Measurements from ENCODE around the gene DIABLO.
"Not testable (repeated sequence)": the region's sequence is repeated elsewhere in the genome, so short reads cannot be mapped to it uniquely, and the experiment has no call there.

The DIABLO gene

DNA sequence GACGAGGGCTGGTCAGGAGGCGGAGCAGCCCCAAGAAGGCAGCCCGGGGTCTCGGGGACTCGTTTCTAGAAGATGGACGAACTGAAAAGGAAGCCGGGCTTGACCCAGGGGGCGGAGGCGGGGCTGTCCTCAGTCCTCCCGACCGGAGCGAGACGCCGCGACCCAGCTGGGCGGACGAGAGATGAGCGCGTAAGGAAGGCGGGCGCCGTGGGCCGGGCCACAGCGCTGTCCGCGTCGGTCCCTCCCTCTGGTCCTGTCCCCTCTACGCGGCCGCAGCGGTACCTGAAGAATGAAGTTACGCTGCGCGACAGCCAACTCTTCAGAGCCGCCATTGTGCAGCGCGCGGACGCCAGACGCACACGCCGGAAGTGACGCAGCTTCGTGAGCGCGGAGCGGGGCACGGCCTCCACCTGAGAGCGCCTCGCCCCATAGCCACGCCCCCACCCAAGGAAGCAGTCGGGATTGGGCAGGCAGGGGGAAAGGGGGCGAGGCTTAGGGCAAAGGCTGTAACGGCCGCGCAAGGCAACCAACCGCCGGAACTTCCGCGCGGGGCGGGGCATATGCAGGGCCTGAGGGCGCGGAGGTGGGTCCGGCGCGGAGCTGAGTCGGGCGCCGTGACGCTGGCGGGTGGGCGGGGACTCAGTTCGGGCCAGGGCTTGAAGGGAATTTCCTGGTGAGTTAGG, at the start of gene DIABLO:
TSS of gene DIABLO (minus strand) at position 370 of the 683 bp plus-strand sequence. CDS start at position 332, 38 bp downstream.
- DNase-seq (ENCODE audit: low read depth, low spot score) = peak; percentile 100

DNA sequence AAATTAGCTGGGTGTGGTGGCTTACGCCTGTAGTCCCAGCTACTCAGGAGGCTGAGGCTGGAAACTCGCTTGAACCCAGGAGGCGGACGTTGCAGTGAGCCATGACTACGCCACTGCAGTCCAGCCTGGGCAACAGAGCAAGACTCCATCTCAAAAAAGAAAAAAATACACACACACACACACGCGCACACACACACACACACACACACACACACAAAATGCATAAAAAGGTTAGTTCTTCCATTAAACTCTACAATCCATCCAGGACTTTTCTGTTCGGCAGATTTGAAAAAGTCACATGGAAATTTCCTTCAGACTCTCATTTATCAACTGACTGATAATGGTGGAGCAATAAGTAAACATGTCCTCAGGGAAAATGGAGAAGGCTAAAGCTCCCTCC, 49.6 kb upstream of the DIABLO start:
- no peak for DNase-seq (ENCODE audit: low read depth, low spot score)

DNA sequence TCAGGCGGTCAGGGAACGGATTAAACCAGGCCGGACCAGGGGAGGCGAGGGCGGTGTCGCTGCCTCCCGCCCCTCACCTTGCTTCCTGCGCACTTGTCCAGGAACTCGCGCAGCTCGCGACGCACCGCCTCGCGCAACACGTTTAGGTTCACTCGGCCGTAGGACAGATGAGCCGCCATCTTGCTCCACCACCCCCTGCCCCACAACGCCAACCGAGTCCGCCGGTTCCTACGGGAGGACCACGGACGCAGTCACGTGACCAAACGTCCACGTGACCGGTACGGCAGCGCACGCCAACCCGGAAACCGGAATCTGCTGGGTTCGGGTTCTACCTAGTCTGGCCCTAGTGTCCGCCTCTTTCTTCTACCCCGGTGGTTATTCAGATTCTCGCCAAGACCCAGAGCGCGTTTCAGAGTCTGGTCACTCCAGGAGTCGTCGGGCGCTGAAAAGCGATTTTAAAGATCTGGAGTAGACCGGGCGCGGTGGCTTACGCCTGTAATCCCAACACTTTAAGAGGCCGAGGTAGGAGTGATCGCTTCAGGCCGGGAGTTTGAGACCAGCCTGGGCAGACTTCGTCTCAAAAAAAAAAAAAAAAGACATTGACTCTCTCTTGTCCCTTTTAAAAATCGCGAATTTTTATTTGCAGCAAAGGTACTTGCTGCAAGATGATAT, 40.5 kb upstream of the DIABLO start, which contains the start of gene VPS33A:
TSS of gene VPS33A (minus strand) at position 265 of the 672 bp plus-strand sequence. CDS start at position 179, 86 bp downstream.
- peak; percentile 86 for DNase-seq (ENCODE audit: low read depth, low spot score)

DNA sequence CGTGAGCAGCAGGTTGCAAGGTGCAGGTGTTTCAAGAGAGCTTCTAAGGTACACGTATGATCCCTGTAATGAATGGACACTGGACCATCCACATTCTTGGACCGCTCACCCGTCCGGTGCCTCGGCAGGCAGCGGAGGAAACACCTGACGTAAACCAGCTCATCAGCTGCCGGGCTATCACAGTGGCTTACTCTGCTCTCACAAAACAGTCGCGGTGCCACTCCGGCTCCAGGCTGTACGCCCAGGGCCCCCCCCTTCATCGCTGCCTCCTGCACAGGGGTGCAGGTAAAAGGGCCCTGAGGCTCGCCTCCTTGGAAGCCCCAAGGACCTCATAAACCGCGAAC, 40.0 kb upstream of the DIABLO start:
- no peak for DNase-seq (ENCODE audit: low read depth, low spot score)

DNA sequence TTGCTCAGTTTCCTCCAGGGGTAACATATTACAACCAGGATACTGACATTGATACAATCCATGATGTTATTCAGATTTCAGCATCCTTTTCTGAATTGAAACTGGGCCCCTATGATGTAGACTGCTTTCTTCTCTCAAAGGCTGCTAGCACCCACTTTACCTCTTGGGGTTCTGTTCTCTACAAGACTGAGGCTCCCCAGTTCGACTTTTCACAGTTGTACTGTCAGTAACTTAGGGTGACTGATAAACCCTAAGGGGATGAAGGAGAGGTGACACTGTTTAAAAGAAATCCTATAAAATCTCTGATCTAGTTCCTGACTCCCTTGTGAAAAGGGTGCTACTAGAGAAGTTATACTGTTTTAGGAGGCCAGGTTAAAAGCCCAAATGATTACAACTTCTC, 39.6 kb upstream of the DIABLO start:
- DNase-seq (ENCODE audit: low read depth, low spot score) = no peak

DNA sequence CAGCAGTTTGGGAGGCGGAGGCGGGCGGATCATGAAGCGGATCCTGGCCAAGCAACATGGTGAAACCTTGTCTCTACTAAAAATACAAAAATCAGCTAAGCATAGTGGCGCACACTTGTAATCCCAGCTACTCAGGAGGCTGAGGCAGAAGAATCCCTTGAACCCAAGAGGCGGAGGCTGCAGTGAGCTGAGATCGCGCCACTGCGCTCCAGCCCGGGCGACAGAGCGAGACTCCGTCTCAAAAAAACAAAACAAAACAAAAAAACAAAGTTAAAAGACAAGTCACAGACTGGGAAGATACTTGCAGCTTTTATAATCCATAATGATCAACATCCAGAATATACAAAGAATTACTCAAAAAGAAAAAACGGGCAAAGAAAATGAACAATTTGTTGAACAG, 34.9 kb upstream of the DIABLO start:
- not testable (repeated sequence) for DNase-seq (ENCODE audit: low read depth, low spot score)

DNA sequence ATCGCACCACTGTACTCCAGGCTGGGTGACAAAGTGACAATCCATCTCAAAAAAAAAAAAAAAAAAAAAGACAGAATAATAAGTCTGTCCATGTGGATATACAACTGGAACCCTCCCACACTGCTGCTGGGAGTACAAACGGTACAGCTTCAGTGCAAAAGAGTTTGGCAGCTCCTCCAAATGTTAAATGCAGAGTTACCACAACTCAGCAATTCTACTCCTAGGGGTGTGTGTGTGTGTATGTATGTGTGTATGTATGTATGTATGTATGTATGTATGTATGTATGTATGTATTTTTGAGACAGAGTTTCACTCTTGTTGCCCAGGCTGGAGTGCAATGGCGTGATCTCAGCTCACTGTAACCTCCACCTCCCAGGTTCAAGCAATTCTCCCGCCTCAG, 33.1 kb upstream of the DIABLO start:
- DNase-seq (ENCODE audit: low read depth, low spot score) = not testable (repeated sequence)

DNA sequence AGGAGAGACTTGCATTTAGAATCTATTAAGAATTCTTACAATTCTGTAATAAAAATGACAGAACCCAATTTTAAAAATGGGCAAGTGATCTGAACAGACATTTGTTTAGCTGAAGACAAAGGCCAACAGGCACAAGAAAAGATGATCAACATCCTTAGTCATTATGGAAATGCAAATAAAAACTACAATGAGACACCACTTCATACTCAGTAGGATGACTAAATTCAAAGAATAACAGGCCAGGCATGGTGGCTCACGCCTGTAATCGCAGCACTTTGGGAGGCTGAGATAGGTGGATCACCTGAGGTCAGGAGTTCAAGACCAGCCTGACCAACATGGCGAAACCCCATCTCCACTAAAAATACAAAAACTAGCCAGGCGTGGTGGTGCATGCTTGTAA, 32.6 kb upstream of the DIABLO start:
- DNase-seq (ENCODE audit: low read depth, low spot score) = not testable (repeated sequence)

DNA sequence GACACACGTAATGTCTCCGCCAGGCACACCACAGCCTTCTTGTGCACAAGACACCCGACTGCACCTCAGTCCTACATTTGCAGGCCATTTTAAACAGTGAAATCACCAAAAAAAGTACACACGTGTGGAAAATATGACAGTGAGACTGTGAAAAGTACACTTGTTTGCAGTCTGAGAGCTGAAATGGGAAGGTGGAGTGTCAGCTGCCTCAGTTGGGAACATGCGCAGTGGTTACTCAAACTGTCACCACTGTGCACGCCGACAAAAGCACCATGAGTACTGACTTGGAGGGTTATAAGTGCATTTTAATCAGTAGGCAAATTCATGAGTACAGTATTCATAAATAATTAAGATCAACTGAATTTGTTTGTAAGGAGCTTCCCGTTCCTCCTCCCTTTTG, 24.7 kb upstream of the DIABLO start:
- DNase-seq (ENCODE audit: low read depth, low spot score) = no peak

DNA sequence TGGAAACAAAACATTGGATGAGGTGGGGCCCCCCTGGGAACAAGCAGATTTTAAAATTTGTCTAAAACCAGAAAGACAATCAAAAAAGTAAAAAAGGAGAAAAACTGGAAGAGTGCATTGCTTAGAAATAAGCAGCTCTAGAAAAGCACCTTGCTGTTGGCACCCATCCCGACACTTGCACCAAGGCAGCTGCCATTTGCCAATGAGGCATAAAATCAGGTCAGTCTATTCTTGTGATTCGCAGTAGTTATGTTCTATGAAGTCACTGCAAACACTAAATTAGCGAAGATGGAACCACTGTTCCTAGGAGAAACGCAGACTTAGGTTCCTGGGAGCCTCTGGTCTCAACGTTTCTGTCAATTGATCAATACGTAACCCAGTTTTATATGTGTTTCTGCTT, 24.2 kb upstream of the DIABLO start:
- no peak for DNase-seq (ENCODE audit: low read depth, low spot score)

DNA sequence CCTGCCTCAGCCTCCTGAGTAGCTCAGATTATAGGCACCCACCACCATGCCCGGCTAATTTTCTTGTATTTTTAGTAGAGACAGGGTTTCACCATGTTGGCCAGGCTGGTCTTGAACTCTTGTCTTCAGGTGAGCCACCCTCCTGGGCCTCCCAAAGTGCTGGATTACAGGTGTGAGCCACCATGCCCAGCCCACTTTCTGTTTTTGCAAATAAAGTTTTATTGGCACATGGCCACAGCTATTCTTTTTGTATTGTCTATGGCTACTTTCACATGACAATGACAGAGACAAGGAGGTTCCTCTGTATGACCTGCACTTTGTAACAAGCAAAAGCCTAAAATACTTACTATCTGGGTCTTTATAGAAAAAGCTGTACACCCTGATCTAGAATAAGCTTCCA, 19.7 kb upstream of the DIABLO start:
- no peak for DNase-seq (ENCODE audit: low read depth, low spot score)

DNA sequence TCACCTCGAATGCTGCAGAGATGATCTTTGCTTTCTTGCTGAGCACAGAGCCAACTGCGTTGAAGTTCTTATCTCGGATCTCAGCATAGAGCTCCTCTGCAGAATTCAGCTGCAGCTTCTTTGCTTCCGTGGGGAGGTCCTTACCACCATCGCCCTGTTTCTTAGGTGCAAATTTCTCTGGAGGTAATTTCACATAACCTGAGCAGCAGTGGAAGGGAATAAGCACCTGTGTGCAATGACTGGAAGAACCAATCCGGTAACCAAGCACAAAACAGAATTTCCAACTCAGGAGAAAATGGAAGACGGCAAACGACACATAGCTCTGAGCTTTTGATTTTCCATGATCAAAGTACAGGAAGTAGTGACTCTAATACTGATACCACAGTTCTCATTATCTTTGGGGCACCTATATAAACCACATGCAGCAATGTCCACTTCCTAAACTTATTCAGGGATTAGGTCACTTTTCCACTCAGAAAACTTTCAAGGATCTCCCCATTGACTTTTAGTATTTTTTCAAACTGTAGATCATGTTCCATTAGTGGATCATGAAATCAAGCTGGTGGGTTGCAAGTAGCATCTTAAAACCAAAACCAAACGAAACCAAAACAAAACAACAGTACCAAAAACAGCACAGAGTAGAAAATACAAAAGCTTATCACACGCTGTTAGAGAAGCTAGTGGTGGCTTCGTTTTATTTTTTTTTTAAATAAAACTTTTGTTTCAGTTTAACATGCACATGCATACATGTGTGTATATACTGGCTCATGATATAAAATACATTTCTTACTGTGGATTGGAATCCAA, 18.9 kb upstream of the DIABLO start:
- no peak for DNase-seq (ENCODE audit: low read depth, low spot score)

DNA sequence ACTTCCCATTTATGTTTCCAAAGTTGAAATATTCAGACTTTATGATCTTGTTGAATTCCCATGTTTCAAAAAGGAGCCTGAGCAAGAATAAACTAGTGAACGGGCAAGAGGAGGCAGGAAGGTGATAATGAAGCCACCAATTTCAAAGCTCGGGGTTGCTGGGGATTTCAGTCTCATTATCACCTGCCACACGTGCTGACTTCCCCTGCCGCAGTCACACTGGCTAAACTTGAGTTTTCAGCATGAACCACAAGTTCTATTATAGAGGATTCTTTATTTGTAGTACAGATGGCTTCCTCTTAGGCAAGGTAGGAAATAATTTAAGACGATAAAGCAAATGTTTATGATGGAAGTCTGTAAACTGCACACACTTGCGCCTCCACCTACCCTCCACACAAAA, 18.1 kb upstream of the DIABLO start:
- no peak for DNase-seq (ENCODE audit: low read depth, low spot score)

DNA sequence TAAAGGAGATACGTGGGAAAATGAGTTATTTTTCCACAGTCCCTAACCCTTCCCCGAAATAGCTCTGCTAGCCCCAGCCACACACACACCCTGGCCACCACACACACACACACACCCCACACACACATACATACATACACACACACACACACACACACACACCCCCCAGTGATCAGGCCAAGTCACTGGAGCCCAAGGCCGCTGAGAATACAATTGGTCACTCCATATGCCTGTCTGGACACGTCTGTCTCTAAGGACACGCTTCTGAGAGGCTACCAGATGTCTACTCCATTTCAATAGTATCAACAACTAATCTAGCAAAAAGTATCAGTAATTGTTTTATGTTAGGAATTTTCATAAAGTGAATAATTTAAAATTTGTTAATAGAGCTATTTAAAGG, 13.0 kb upstream of the DIABLO start:
- DNase-seq (ENCODE audit: low read depth, low spot score) = no peak

DNA sequence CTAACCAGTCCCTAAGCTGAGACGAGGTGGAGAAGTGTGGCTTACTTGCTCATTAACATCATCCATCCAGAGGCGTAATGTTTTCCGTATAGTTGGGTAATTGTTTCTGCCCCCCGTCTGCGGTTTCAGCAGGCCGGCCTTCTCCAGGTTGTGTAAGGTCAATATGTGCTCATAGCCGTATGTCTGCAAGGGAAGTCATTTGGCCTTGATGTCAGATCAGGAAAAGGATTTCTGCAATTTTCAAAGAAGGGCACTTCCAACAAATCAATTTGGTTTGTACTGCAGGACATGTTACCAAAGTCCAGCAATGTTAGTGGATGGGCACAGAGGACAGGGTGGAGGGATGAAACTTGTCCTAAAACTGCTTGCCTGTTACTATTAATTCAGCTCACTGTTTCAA, 9.9 kb upstream of the DIABLO start:
- DNase-seq (ENCODE audit: low read depth, low spot score) = no peak

DNA sequence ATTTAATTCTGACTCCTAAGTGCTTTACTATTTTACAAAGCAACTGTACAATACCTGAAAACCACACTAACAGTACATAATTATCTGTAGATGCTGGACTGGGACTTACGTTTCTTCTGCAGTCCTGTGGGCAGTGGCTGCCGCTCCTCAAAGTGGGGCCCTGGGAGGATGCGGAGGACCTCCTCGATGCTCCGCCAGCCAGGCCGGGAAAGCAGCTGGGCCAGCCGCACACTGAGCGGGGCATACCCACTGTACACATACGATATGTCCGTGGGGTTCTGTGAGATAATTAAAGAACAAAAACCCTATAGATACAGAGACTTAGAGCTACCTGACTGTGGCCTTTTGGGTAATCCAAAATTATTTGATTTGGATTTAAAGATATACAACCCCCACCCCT, 6.8 kb upstream of the DIABLO start:
- no peak for DNase-seq (ENCODE audit: low read depth, low spot score)

DNA sequence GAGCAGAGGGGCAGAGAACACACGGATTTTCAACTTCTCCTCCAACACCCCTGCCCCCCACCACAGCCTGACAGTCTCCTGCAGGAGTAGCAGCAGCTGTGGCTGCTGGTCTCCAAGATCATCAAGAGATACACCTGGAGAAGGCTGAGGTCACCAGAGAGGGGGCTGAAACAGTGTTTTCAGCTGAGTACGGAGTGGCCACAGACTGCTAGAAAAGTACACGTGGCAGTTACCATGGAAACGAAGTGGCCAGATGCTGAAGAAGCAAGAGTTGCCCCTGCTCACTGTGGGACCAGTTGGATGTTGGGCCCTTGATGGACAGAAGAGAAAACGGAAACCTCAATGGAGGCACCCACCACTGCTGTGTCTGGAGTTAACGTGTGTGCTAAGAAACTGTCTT, 4.9 kb upstream of the DIABLO start:
- no peak for DNase-seq (ENCODE audit: low read depth, low spot score)

DNA sequence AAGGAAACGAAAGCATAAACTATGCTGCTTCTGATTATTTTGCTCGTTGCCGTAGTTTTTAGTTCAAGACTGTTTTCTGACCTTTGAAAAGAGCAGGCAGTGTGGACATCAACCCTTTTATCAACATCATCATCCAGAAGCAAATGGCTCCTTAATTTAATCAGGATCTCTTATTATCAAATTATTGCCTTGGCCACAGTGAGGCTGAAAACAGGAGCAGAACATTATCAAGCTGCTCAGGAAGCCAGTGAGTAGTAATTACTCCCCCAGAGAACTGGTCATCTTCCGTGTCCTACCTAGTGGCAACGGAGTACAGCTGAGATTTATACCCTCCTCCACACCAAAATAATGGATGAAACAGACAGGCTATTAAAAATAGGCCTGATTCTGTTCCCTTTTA, 2.2 kb upstream of the DIABLO start:
- DNase-seq (ENCODE audit: low read depth, low spot score) = no peak

DNA sequence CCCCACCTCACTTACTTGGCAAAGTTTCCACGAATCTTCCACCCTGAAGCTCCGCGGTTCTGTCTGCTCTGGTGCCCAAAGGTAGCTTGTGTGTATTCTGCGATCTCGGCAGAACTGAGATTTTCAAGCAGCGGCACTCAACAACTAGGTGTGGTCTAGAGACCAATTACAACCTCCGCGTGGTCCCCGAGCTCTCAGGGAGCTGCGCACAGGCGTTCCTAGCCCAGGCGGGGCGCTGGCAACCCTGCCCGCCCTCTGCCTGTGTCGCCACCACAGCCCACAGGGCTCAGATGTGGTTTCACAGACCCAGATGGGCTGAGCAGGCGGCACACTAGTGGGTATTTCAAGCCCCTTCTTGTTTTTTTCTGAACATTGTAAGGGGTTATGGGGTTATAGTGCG, 1.5 kb upstream of the DIABLO start:
- no peak for DNase-seq (ENCODE audit: low read depth, low spot score)

DNA sequence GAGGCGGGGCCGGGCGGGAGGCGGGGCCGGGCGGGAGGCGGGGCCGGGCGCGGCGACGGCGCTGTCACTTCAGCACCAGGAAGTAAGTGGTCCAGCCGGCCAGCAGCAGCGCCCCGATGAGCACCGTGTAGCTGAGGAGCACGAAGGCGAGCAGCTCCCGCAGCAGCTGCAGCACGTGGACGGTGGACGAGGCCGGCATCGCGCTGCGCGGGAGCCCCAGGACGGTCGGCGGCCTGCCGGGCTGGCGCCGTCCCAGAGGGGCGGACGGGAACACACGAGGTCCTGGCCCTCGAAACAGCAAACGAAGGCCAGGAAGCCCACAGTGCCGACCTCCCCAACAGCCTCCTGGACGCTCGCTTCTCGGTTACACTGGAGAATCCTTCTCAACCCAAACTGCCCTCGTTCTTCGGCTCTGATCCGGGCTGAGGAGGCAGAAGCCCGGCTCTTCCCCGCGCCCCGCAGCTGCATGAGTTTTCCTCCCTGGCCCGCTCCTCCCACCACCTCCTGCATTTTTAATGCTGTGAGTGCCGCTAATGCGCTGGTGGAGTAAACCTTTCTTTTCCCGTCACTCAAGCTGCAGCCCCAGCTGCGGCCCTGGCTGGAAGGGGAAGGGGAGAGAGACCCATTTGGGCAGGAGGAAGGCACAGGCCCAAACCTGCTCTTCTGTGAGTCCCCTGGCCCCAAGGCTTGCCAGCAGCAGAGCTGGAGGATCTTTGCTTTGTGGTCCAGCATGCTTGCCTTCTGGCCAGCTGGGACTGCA, 694 bp upstream of the DIABLO start:
- no peak for DNase-seq (ENCODE audit: low read depth, low spot score)

DNA sequence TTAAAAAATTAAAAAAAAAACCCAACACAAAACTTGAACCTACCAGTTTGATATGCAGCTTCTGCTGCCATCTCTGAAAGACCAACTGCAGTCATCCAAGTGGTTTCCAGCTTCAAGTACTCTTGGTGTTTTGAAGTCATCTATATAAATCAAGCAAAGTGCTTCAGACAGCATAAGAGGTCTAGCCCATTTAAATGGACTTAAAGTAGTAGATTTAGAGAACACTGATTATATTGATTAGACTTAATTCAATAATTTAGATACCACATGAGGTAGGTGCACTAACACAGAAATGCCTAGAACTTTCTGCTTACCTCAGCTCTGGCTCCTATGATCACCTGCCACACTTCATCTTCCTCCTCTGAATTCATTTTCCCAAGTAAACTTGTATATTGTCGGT, 9.4 kb downstream of the DIABLO start:
- DNase-seq (ENCODE audit: low read depth, low spot score) = no peak

DNA sequence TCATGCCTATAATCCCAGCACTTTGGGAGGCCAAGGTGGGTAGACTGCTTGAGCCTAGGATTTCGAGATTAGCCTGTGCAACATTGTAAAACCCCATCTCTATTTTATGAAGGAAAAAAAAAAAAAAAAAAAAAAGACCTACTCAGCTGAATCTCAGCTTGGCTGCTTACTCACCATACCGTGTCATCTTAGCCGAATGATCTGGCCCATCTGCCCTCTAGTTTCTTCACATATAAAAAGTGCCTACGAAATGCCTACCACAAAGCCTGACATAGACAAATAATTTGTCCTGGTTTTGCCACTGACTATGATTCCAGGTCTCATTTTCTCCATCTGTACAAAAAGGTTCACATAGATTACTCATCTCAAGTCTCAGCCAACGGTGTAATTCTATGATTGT, 10.1 kb downstream of the DIABLO start:
- DNase-seq (ENCODE audit: low read depth, low spot score) = no peak

All from activated naive CD8-positive, alpha-beta T cell treated with anti-CD3 and anti-CD28 coated beads, Interleukin-2, amount 50 U/mL, for 16 hours (primary cell).